NCI-H526 treated with DMSO at 0.1 percent for 48 hours (cell line): Measurements from ENCODE around the gene NRG4.
"Not testable (repeated sequence)": the region's sequence is repeated elsewhere in the genome, so short reads cannot be mapped to it uniquely, and the experiment has no call there.

Experiments
- DNase-seq: peaks from one replicate; lab custom pipeline; 2025; lab: John Stamatoyannopoulos, UW

NRG4 gene, protein sequence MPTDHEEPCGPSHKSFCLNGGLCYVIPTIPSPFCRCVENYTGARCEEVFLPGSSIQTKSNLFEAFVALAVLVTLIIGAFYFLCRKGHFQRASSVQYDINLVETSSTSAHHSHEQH

GRCh38 chr15:76011627-76012551 lies at the start of gene NRG4:
Gene NRG4 (minus strand): TSS chr15:76012424. CDS start chr15:76011230, 1,194 bp downstream.
- DNase-seq: peak; percentile 68

DNA sequence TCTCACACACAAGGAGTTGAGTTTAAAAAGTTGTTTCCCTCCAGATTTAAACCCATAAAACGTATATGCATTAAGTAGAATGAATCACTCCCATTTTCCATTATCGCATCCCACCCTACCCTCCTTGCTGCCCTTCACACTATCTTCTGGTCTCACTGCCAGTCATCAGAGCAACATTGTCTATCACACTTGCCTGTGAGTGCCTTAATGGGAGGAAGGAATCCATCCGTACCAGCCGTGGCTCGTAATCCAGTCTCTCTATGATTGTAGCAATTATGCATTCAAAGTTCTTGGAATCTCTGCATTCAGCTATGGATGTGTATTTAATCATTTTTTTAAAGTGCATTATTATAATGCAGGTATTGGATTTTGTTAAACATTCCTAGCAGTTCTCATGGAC lies 49.5 kb upstream of the NRG4 start:
- no peak for DNase-seq

DNA sequence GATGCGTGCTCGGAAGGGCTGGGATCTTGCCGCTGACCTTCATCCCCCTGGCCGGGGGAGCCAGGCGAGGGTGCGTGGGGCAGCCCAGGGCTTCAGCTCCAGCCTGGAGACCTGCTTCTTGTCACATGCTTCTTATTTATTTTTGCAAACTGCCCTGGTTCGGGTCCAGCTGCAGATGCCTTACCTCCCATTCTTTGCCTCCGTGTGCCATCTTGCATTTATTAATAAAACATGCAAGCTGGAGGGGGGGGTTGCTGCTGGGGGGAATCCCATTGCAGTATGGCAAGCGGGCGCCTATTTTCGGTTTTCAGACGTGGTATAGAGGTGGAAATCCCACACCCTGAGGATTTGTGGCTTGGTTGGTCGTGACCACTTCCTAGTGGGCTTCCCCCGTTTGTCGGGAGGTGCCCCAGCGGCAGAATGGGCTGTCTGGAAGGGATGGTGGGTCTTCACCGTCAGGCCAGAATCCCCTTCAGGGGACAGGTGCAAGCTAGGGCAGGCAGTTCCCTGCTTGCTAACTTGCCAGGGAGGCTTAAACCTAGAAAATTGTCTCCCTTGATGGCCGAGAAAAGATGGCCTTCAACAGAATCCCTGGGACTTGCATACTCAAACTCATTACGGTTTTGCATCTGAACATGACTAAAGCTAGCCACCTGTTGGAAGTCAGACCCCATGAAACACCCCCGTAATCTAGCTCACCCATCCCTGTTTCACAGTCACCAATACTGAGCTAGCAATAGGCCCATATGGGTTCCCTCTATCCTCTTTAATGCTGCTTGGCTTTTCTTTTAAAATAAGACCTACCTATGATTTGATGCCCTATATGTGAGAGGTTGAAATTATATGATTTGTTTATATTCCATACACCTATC lies 48.1 kb upstream of the NRG4 start:
- peak; percentile 19 for DNase-seq

GRCh38 chr15:76059320-76060117 lies 47.3 kb upstream of the NRG4 start, which contains the start of gene TMEM266:
Gene TMEM266 (plus strand): TSS chr15:76059985. CDS start chr15:76134264, 74,279 bp downstream.
- DNase-seq: peak; percentile 43

DNA sequence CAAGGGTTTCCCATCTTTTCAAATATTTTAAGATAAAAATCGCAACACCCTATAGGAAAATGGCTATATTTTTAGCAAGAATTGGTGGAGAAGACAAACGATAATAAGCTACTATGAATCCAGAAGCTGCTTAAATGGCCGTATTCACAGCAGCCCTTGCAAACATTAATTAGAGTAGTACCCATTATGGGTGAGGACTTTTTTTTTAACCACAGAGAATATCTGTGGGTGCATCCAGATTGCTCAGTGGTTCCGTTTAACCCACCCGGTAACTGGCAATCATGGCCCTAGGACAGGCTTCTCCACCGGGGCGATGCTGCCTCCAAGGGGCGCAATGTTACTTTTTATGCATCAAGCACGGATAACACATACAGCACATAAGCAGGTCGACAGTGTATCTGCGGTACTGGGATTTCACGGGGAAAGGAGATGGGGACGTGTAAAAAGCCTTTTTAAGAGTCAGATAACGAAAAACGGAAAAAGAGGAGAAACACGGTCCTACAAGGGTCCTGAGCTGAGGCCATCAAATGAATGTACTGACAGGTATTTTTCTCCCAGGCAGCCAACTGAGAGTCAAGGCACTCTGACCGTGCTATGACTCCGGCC lies 46.6 kb upstream of the NRG4 start:
- peak; percentile 68 for DNase-seq

- DNase-seq: peak; percentile 25
Observed at GRCh38 chr15:76057332-76058000, 45.2 kb upstream of the NRG4 start.

- peak; percentile 28 for DNase-seq
Observed at GRCh38 chr15:76056931-76057330, 44.7 kb upstream of the NRG4 start.

- not testable (repeated sequence) for DNase-seq
Observed at GRCh38 chr15:76054201-76054600, 42.0 kb upstream of the NRG4 start.

- no peak for DNase-seq
Observed at GRCh38 chr15:76038512-76038911, 26.3 kb upstream of the NRG4 start.

- no peak for DNase-seq
Observed at GRCh38 chr15:76035593-76035992, 23.4 kb upstream of the NRG4 start.

DNA sequence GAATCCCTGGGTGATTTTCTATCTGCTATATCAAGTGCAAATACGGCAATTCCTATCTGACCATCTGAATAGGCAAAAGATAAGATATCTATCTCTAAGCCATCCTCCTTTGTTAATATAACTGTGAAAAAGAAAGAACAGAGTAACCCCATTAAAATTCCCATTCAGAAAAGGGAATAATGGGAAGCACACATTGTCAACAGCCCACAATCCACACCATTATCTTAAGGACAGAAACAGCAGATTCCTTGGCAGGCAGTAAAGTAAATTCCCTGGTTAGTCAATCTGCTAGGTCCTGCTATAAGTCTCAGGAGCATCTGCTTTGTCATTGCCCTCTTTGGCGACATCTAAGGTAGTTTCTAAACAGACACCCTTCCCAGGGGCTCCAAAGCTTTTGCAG lies 21.9 kb upstream of the NRG4 start:
- DNase-seq: no peak

DNA sequence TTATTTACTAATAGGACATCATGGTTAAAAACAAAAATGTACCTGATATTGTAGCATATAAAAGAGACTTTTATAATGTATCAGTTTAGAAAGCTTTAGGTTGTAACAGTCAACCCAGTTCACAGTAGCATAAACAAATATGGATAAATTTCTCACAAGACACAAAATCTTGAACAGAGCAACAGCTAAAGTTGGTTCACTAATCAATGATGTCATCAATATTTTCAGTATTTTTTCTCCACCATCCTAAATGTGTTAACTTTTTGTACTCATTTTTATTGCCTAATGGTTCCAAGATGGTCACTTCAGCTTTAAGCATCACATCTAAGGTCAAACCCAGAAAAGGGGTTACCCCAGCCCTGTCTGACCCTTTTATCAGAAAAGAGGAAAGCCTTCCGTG lies 21.2 kb upstream of the NRG4 start:
- no peak for DNase-seq

GRCh38 chr15:76032046-76032445 lies 19.8 kb upstream of the NRG4 start:
- no peak for DNase-seq

DNA sequence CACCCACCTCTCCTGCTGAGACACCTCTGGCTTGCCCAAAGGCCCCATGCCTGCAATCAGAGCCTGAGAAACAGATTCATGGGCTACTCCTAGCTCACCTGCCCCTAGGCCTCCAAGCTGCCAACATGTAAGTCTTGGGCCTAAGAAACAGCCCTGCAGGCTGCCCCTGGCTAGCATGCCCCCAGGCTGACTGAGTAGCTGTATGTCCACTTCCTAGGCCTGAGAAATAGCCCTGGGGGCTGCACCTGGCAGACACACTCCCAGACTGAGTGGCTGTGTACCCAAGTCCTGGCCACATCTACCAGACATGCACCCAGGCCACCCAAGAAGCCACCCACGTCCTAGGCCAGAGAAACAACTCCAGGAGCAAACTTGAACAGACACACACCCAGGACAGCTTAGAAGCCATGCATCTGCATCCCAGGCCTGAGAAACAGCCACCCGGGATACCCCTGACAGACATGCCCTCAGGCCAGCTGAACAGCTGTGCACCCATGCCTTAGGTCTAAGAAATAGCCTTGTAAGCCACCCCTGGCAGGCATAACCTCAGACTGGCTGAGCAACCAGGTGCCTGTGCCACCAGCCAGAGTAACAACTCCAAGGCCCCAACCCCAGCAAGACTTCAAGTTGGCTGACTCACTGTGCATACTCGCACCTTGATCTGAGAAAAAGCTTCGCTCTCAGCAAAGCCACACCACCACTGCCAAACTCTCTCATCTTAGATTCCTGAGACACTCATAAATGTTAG lies 12.0 kb upstream of the NRG4 start:
- no peak for DNase-seq

DNA sequence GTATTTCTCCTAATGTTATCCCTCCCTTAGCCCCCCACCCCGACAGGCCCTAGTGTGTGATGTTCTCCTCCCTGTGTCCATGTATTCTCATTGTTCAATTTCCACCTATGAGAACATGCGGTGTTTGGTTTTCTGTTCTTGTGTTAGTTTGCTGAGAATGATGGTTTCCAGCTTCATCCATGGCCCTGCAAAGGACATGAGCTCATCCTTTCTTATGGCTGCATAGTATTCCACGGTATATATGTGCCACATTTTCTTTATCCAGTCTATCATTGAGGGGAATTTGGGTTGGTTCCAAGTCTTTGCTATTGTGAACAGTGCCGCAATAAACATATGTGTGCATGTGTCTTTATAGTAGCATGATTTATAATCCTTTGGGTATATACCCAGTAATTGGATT lies 1.2 kb upstream of the NRG4 start:
- not testable (repeated sequence) for DNase-seq

- DNase-seq: no peak
Observed at GRCh38 chr15:76010613-76011012, 1.6 kb downstream of the NRG4 start.

GRCh38 chr15:76006136-76006778 lies 6.0 kb downstream of the NRG4 start:
- no peak for DNase-seq

DNA sequence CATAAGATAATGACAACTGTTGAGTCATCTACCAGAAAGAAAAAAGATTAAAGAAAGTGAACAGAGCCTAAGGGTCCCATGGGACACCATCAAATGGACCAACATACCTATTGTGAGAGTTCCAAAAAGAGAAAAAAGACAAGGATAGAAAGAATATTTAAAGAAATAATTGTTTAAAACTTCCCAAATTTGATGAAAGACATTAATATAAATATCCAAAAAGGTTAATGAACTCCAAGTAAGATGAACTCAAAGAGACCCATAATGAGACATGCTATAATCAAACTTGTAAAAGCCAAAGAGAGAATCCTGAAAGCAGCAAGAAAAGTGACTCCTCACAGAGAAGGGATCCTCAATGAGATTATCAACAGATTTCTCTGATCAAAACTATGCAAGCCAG lies 8.9 kb downstream of the NRG4 start:
- no peak for DNase-seq

- DNase-seq: no peak
Observed at GRCh38 chr15:75995611-75996010, 16.6 kb downstream of the NRG4 start.
